Left renal pelvis (tissue), 4 donors: ENCODE results near the gene MCIDAS. TPM values are rescaled to one million over a fixed set of nuclear protein-coding genes. Genes with fewer than 3 reads are reported as not detected.

Experiments
- DNase-seq, 4 donors: peaks; one replicate each; pipeline ENCODE4 v3.0.0-alpha.2; 2013; ENCODE audit warnings: low read depth in 4 of 4, low spot score in 3 of 4
- polyA plus RNA-seq, 4 donors: library from polyadenylated mRNA; unstranded; fragments of 120-200 nt; gene quantifications; one replicate each; pipeline ENCODE4 v1.2.1, GENCODE V29; 2013; ENCODE audit not compliant: insufficient read length in 4 of 4

MCIDAS gene
- polyA plus RNA-seq, 4 donors: 0.40 to 1.1 (median 1.0) TPM; not detected in 1

DNA sequence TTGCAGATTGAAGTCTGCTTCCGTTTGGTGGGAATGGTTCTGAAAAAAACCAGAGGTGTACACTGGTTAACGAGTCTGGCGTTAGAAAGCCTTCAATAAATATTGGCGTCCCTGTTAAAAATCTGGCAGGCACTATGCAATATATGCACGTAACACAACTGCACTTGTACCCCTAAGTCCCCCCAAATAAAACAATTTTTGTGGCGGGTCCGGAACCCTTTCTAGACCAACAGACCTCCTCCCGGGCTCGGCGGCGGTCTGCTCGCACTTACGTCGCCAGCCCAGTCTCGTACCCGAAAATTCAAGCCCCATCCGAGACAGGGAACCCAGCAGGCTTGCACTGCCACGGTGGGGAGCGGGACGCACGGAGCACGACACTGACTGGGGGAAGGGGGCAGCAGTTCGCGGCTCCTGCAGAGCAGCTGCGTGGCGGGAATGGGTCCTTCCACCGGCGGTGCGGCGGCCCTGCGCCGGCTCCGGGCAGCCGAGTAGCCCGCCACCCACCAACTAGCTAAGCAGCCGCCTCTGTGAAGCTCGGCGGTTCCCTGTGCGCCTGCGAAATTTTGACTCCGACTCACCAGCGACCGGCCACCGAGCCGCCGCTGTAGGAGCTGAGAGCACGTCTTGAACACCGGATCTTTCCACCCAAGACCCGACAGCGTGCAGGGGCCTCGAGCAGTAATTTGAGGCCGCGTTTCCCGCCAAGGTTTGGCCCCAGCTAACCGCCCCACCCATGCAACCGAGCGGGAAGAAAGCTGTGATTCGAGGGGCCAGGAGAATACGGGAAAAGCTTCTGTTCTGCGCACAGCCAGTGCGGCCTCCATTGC lies 3.9 kb downstream of the MCIDAS start:
- no peak for DNase-seq

- no peak for DNase-seq
These were observed 4.8 kb downstream of the MCIDAS start for GRCh38 chr5:55222092-55222984.

- no peak for DNase-seq
These were observed 6.5 kb downstream of the MCIDAS start for GRCh38 chr5:55220433-55221185.

GRCh38 chr5:55219770-55220169 lies 7.3 kb downstream of the MCIDAS start:
- no peak for DNase-seq

DNA sequence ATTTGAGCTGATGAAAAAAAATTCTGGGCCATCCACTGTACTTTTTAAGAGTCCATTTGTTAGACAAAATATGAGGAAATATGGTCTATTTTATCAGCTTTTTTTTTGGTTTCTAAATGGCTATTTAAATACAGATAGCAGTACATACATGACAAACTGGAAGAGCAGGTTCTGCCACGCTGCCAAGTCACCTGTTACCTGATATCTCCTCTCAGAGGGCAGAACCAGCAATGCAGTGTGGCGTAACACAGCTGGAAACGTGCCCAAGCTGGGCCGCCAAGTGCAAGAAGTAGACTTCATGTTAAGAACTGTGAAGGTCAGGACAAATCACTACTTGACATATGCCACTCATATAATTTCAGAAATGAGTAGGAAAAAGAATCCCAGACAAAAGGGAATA lies 8.1 kb downstream of the MCIDAS start:
- peak in 1 of 4 donors; percentile 60 for DNase-seq

- no peak for DNase-seq
These were observed 15.8 kb downstream of the MCIDAS start for GRCh38 chr5:55211184-55211874.

- no peak for DNase-seq
These were observed 22.1 kb downstream of the MCIDAS start for GRCh38 chr5:55205001-55205400.

GRCh38 chr5:55191165-55191564 lies 36.0 kb downstream of the MCIDAS start:
- DNase-seq: no peak

- no peak for DNase-seq
These were observed 38.2 kb downstream of the MCIDAS start for GRCh38 chr5:55188656-55189540.

GRCh38 chr5:55187370-55187769 lies 39.7 kb downstream of the MCIDAS start:
- DNase-seq: no peak

- DNase-seq: no peak
These were observed 47.1 kb downstream of the MCIDAS start for GRCh38 chr5:55180016-55180415.

DNA sequence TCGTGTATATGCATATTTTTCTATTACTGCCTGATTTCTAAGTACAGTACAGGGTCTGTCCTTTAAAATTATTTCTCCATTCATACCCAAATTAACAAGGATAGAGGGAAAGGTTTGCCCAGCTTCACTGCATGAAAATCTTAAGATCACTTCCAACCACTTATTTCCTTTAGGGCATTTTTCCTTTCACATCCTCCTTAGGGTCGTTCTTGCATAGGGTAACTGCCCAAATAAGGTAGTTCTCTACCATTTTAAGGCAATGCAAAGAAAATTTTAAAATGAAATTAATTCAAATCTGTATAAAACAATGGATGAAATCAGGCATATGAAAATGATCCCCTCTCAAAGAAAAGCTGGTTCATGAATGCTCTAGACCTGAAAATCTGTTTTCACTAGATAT lies 50.0 kb downstream of the MCIDAS start:
- no peak for DNase-seq

GRCh38 chr5:55176176-55176818 lies 50.8 kb downstream of the MCIDAS start:
- DNase-seq: no peak

- no peak for DNase-seq
These were observed 51.3 kb downstream of the MCIDAS start for GRCh38 chr5:55175781-55176175.

DNA sequence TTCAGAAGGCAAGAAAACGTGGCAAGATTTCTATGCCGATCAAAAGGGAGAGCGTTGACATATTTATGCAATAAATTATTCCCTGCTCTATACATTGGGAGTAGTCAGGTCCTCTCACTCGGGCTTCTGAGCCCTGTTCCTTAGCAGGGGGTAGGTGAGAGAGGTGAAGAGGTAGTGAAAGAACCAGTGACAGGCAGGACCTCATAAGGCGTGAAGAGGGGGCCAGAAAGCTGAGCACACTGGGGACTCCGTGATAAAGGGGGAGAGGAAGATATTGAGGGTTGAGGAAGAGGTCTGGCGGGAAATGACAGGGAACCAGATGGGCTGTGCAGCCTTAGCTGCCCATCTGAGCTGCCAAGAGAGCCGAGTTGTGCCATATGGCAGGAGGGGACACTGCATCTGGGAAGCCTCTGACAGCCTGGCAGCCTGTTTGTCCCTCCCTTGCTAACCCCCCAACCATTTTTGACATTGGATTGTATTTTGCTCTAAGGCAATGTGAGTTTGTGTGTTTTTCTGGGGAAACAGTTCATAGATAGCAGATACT lies 53.4 kb downstream of the MCIDAS start:
- DNase-seq: no peak

DNA sequence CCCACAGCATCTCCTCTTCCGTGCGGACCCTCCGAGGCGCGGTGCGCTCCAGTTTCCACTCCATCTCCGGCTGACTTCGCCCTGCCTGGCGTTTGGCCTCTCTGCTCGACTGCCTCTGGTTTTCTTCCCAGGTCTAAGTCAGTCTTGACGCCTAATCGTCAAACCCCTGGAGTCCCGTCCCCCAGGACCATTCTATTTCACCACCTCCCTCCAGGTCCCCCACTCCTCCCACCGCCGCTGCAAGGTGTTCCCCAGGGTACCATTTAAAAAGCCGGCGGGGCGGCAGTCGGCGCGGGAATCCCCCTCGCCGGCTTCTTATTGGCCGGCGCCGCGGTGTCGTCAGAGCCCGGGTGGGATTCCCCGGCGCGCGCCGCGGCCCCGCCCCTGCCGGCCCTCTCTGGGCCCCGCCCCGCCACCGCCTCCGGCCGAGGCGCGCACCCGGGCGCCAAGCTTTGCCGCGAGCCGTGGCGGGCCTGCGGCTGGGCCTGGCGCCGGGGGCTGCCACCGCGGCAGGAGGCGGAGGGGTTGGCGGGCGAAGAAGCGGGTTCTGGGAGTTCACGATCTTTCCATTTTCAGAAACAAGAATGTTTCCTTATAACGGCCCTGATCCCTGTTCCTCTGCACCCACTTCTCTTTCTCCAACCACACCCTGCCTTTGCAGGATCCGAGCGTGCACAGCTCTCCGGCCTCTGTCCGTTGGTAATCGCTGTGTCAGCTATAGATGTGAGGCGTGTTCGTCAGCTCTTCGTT lies 54.0 kb downstream of the MCIDAS start, which contains the start of gene CDC20B:
Gene CDC20B (minus strand): TSS at position 241 of the 750 bp plus-strand sequence. CDS start 177 bp downstream, at position 64.
- peak in 2 of 4 donors; percentile 53 to 61 for DNase-seq

GRCh38 chr5:55172051-55172899 lies 54.8 kb downstream of the MCIDAS start:
- DNase-seq: peak in 3 of 4 donors; percentile 71 to 78 (median 73)
